Esophagus muscularis mucosa (tissue), 3 donors: ENCODE results near the gene GDE1.

Experiments used
- CTCF ChIP-seq, 3 experiments: fragments of 200-600 bp in 2 of 3; fragments of 450-650 bp in 1 of 3; sonication (generic) in 2 of 3; IDR thresholded peaks; one replicate each; pipeline ENCODE4 v1.5.1; 2017 to 2019; ENCODE audit warnings: antibody characterized with exemption in 3 of 3, mild to moderate bottlenecking in 2 of 3, moderate library complexity in 1 of 3
- POLR2A ChIP-seq: fragments of 450-650 bp; IDR thresholded peaks from one replicate; pipeline ENCODE4 v1.6.1; 2017; ENCODE audit warnings: antibody characterized with exemption, moderate library complexity, mild to moderate bottlenecking, low read depth
- POLR2AphosphoS5 ChIP-seq, 2 donors: sonication (generic); formaldehyde crosslinking; IDR thresholded peaks; one replicate each; pipeline ENCODE4 v1.6.1; 2017; ENCODE audit warnings: antibody characterized with exemption in 2 of 2

- TF ChIP-seq CTCF (IDR thresholded peaks at IDR 0.05) (no peak), POLR2AphosphoS5 (IDR thresholded peaks at IDR 0.05) (no peak), POLR2A (no peak)
These were observed 3.5 kb upstream of the GDE1 start for GRCh38 chr16:19525385-19525723.
